Right atrium auricular region (tissue), 2 donors: ENCODE data around the gene PDK4. TPM values are rescaled to one million over a fixed set of nuclear protein-coding genes. Genes with fewer than 3 reads are reported as not detected.

Experiments used
- DNase-seq: peaks from one replicate; pipeline ENCODE4 v3.0.0-alpha.2; 2019; ENCODE audit warnings: low spot score
- H3K27ac ChIP-seq, 2 donors: fragments of 200-600 bp; sonication (generic); 1 replicate in 1 of 2; 2 replicates in 1 of 2; pipeline ENCODE4 v1.5.1; 2016 to 2019
- H3K27me3 ChIP-seq, 2 donors: fragments of 200-600 bp; sonication (generic); one replicate each; pipeline versions ENCODE4 v1.5.1 to v1.6.0; 2017 to 2019
- H3K36me3 ChIP-seq: fragments of 200-600 bp; sonication (generic); one replicate; pipeline ENCODE4 v1.5.1; 2016
- H3K4me1 ChIP-seq, 2 donors: fragments of 200-600 bp; sonication (generic); one replicate each; pipeline versions ENCODE4 v1.5.1 to v1.6.0; 2017 to 2019
- H3K4me3 ChIP-seq, 2 donors: fragments of 200-600 bp; sonication (generic); 1 replicate in 1 of 2; 2 replicates in 1 of 2; pipeline ENCODE4 v1.5.1; 2017 to 2019; ENCODE audit warnings: mild to moderate bottlenecking in 1 of 2, moderate library complexity in 1 of 2
- H3K9me3 ChIP-seq, 2 donors: fragments of 200-600 bp; sonication (generic); one replicate each; pipeline ENCODE4 v1.5.1; 2019
- CTCF ChIP-seq, 2 donors: fragments of 200-600 bp; sonication (generic); IDR thresholded peaks; one replicate each; pipeline ENCODE4 v1.5.1; 2019; ENCODE audit warnings: antibody characterized with exemption in 2 of 2
- total RNA-seq, 2 donors: library from RNA; depleted of rRNA; stranded (reverse); fragments of >200 nt; gene quantifications; one replicate each; pipeline ENCODE4 v1.1.0, GENCODE V29; 2016

Gene PDK4
- total RNA-seq, 2 donors from 2014 or later = 337 to 712 TPM

GRCh38 chr7:95630702-95631458, 34.6 kb upstream of the PDK4 start:
- peak overlapping the region in 1 of 2 donors; percentile 90 for H3K27ac ChIP-seq
- DNase-seq = no peak
- H3K27me3 ChIP-seq = no peaks in the 10 kb centered on the region
- TF ChIP-seq CTCF (IDR thresholded peaks at IDR 0.05) = no peak
- H3K4me3 ChIP-seq = no peak overlapping the region
- no peaks in the 10 kb centered on the region for H3K36me3 ChIP-seq
- no peaks in the 10 kb centered on the region for H3K9me3 ChIP-seq
- H3K4me1 ChIP-seq = peaks cover 0 to 20% of the 10 kb centered on the region in 2 donors

- peaks cover 0 to 20% of the 10 kb centered on the region in 2 donors for H3K4me1 ChIP-seq
- peak in 1 of 2 donors; percentile 20 for TF ChIP-seq CTCF (IDR thresholded peaks at IDR 0.05)
Measured at GRCh38 chr7:95628831-95629439, 32.6 kb upstream of the PDK4 start.

GRCh38 chr7:95623788-95624187, 27.5 kb upstream of the PDK4 start:
- Histone ChIP-seq H3K27ac (no peak overlapping the region), H3K27me3 (no peaks in the 10 kb centered on the region), H3K4me1 (peaks cover 0 to 8% of the 10 kb centered on the region in 2 donors), H3K36me3 (no peaks in the 10 kb centered on the region), H3K4me3 (no peak overlapping the region), H3K9me3 (no peaks in the 10 kb centered on the region)
- DNase-seq = no peak
- TF ChIP-seq CTCF (IDR thresholded peaks at IDR 0.05) = no peak

More at GRCh38 chr7:95628831-95629439, 32.6 kb upstream of the PDK4 start:
- no peak for DNase-seq
- H3K9me3 ChIP-seq = no peaks in the 10 kb centered on the region
- no peaks in the 10 kb centered on the region for H3K36me3 ChIP-seq
- H3K27ac ChIP-seq = peak overlapping the region; percentile 79 to 90
- H3K4me3 ChIP-seq = no peak overlapping the region
- no peaks in the 10 kb centered on the region for H3K27me3 ChIP-seq

- DNase-seq = no peak
- Histone ChIP-seq H3K9me3 (no peaks in the 10 kb centered on the region), H3K27me3 (no peaks in the 10 kb centered on the region), H3K36me3 (no peaks in the 10 kb centered on the region), H3K4me3 (no peak overlapping the region), H3K27ac (no peak overlapping the region), H3K4me1 (no peaks in the 10 kb centered on the region)
- TF ChIP-seq CTCF (IDR thresholded peaks at IDR 0.05) = no peak
Measured at GRCh38 chr7:95622859-95623258, 26.5 kb upstream of the PDK4 start.

GRCh38 chr7:95622001-95622549, 25.8 kb upstream of the PDK4 start:
- H3K27ac ChIP-seq = no peak overlapping the region
- no peak for TF ChIP-seq CTCF (IDR thresholded peaks at IDR 0.05)

More at GRCh38 chr7:95622001-95622549, 25.8 kb upstream of the PDK4 start:
- Histone ChIP-seq H3K9me3 (no peaks in the 10 kb centered on the region), H3K36me3 (no peaks in the 10 kb centered on the region), H3K27me3 (no peaks in the 10 kb centered on the region), H3K4me3 (no peak overlapping the region), H3K4me1 (no peaks in the 10 kb centered on the region)
- no peak for DNase-seq
